ENCODE measurements around the gene KNTC1.
"Not testable (repeated sequence)": the region's sequence is repeated elsewhere in the genome, so short reads cannot be mapped to it uniquely, and the experiment has no call there.

KNTC1 gene

GRCh38 chr12:122643207-122643805 is 116.3 kb downstream of the KNTC1 start:
- Histone ChIP-seq H3K36me3 (ENCODE audit: control insufficient read depth in 2 of 2, insufficient read depth in 2 of 2, low read length in 2 of 2) (no peaks in the 10 kb centered on the region), H3K4me1 (ENCODE audit: control insufficient read depth, insufficient read depth, low read length) (no peaks in the 10 kb centered on the region), H3K27me3 (ENCODE audit: control insufficient read depth in 1 of 2, insufficient read depth in 2 of 2, low read length in 2 of 2) (no peaks in the 10 kb centered on the region), H3K4me3 (ENCODE audit: low read length in 2 of 2) (no peak overlapping the region), H3K9ac (ENCODE audit: low read length in 2 of 2) (no peak overlapping the region), H3K9me3 (ENCODE audit: control insufficient read depth in 2 of 2, low read length in 2 of 2) (no peaks in the 10 kb centered on the region), H3K27ac (ENCODE audit: low read length) (no peak overlapping the region)

DNA sequence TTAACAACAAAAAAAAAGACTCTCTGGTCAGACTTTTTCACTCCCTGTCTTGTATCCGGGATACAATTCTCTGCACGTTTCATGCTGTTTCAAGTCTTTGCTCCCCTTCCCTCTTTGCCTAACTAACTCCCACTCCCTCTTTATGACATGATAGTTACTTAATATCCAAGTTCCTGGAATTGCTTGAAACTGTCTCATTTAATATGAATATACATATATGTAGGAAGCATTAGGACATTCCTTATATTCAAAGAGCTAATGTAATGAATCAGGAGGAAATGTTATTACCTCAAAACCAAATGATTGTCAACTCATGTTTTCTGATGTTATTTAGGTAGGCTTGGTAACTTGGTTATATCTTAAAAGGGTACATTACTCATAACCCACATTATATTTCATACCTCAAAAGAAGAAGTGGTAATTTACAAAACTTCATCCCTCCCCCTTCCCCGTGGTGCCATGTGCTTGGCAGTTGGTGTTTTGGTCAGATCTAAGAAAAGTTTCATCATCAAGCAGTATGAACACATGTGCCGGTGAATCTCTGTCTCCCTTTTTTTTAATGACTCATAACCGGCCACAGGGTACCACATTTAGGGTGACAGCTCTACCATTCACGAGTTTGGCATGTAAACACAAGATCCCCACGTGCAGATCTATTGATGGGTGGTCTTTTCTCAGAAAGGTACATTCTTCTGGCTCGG is 119.6 kb downstream of the KNTC1 start:
- Histone ChIP-seq H3K9me3 (ENCODE audit: control insufficient read depth in 2 of 2, low read length in 2 of 2) (no peaks in the 10 kb centered on the region), H3K9ac (ENCODE audit: low read length in 2 of 2) (no peak overlapping the region), H3K27me3 (ENCODE audit: control insufficient read depth in 1 of 2, insufficient read depth in 2 of 2, low read length in 2 of 2) (no peaks in the 10 kb centered on the region), H3K4me1 (ENCODE audit: control insufficient read depth, insufficient read depth, low read length) (no peaks in the 10 kb centered on the region), H3K27ac (ENCODE audit: low read length) (no peak overlapping the region), H3K36me3 (ENCODE audit: control insufficient read depth in 2 of 2, insufficient read depth in 2 of 2, low read length in 2 of 2) (no peaks in the 10 kb centered on the region), H3K4me3 (ENCODE audit: low read length in 2 of 2) (no peak overlapping the region)

GRCh38 chr12:122651520-122652224 is 124.6 kb downstream of the KNTC1 start:
- no peak overlapping the region for H3K9ac ChIP-seq (ENCODE audit: low read length in 2 of 2)
- no peaks in the 10 kb centered on the region for H3K27me3 ChIP-seq (ENCODE audit: control insufficient read depth in 1 of 2, insufficient read depth in 2 of 2, low read length in 2 of 2)
- H3K9me3 ChIP-seq (ENCODE audit: control insufficient read depth in 2 of 2, low read length in 2 of 2) = no peaks in the 10 kb centered on the region
- H3K4me1 ChIP-seq (ENCODE audit: control insufficient read depth, insufficient read depth, low read length) = no peaks in the 10 kb centered on the region
- H3K36me3 ChIP-seq (ENCODE audit: control insufficient read depth in 2 of 2, insufficient read depth in 2 of 2, low read length in 2 of 2) = no peaks in the 10 kb centered on the region
- H3K4me3 ChIP-seq (ENCODE audit: low read length in 2 of 2) = no peak overlapping the region
- H3K27ac ChIP-seq (ENCODE audit: low read length) = no peak overlapping the region

DNA sequence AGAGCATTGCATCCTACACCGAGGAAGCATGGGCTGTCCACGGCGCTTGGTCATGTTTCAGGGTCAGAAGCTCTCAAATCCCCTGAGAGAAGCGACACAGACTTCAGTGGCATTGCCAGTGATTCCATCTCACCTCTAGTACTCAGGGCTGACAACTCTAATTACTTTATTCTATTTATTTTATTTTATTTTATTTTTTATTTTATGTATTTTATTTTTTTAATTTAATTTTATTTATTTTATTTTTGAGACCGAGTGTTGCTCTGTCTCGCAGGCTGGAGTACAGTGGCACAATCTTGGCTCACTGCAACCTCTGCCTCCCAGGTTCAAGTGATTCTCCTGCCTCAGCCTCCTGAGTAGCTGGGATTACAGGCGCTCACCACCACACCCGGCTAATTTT is 126.2 kb downstream of the KNTC1 start:
- H3K9me3 ChIP-seq (ENCODE audit: control insufficient read depth in 2 of 2, low read length in 2 of 2); H3K27me3 ChIP-seq (ENCODE audit: control insufficient read depth in 1 of 2, insufficient read depth in 2 of 2, low read length in 2 of 2); H3K9ac ChIP-seq (ENCODE audit: low read length in 2 of 2); H3K4me3 ChIP-seq (ENCODE audit: low read length in 2 of 2); H3K27ac ChIP-seq (ENCODE audit: low read length); H3K36me3 ChIP-seq (ENCODE audit: control insufficient read depth in 2 of 2, insufficient read depth in 2 of 2, low read length in 2 of 2); H3K4me1 ChIP-seq (ENCODE audit: control insufficient read depth, insufficient read depth, low read length): not testable (repeated sequence)

GRCh38 chr12:122656298-122656697 is 129.2 kb downstream of the KNTC1 start:
- no peaks in the 10 kb centered on the region for H3K36me3 ChIP-seq (ENCODE audit: control insufficient read depth in 2 of 2, insufficient read depth in 2 of 2, low read length in 2 of 2)
- H3K4me3 ChIP-seq (ENCODE audit: low read length in 2 of 2) = no peak overlapping the region
- H3K27me3 ChIP-seq (ENCODE audit: control insufficient read depth in 1 of 2, insufficient read depth in 2 of 2, low read length in 2 of 2) = no peaks in the 10 kb centered on the region
- no peak overlapping the region for H3K9ac ChIP-seq (ENCODE audit: low read length in 2 of 2)
- no peaks in the 10 kb centered on the region for H3K9me3 ChIP-seq (ENCODE audit: control insufficient read depth in 2 of 2, low read length in 2 of 2)
- H3K27ac ChIP-seq (ENCODE audit: low read length) = no peak overlapping the region
- H3K4me1 ChIP-seq (ENCODE audit: control insufficient read depth, insufficient read depth, low read length) = no peaks in the 10 kb centered on the region

GRCh38 chr12:122659579-122659978 is 132.5 kb downstream of the KNTC1 start:
- Histone ChIP-seq H3K27me3 (ENCODE audit: control insufficient read depth in 1 of 2, insufficient read depth in 2 of 2, low read length in 2 of 2) (no peaks in the 10 kb centered on the region), H3K9ac (ENCODE audit: low read length in 2 of 2) (no peak overlapping the region), H3K4me1 (ENCODE audit: control insufficient read depth, insufficient read depth, low read length) (no peaks in the 10 kb centered on the region), H3K4me3 (ENCODE audit: low read length in 2 of 2) (no peak overlapping the region), H3K27ac (ENCODE audit: low read length) (no peak overlapping the region), H3K36me3 (ENCODE audit: control insufficient read depth in 2 of 2, insufficient read depth in 2 of 2, low read length in 2 of 2) (no peaks in the 10 kb centered on the region), H3K9me3 (ENCODE audit: control insufficient read depth in 2 of 2, low read length in 2 of 2) (no peaks in the 10 kb centered on the region)

GRCh38 chr12:122661246-122661645 is 134.2 kb downstream of the KNTC1 start:
- H3K9me3 ChIP-seq (ENCODE audit: control insufficient read depth in 2 of 2, low read length in 2 of 2) = no peaks in the 10 kb centered on the region
- no peaks in the 10 kb centered on the region for H3K4me1 ChIP-seq (ENCODE audit: control insufficient read depth, insufficient read depth, low read length)
- no peaks in the 10 kb centered on the region for H3K36me3 ChIP-seq (ENCODE audit: control insufficient read depth in 2 of 2, insufficient read depth in 2 of 2, low read length in 2 of 2)
- H3K9ac ChIP-seq (ENCODE audit: low read length in 2 of 2) = no peak overlapping the region
- H3K27ac ChIP-seq (ENCODE audit: low read length) = no peak overlapping the region
- no peak overlapping the region for H3K4me3 ChIP-seq (ENCODE audit: low read length in 2 of 2)
- no peaks in the 10 kb centered on the region for H3K27me3 ChIP-seq (ENCODE audit: control insufficient read depth in 1 of 2, insufficient read depth in 2 of 2, low read length in 2 of 2)

DNA sequence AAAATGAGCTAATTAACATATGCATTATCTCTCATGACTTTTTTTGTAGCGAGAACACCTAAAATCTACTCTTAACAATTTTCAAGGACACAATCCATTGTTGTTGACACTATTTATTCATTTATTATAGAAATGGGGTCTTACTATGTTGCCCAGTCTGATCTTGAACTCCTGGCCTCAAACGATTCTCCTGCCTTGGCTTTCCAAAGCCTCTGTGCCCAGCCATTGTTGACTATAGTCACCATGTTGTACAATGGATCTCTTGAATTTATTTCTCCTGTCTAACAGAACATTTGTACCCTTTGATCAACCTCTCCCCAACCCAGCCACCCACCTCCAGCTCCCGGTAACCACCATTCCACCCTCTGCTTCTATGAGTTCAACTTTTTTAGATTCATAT is 134.9 kb downstream of the KNTC1 start:
- H3K4me1 ChIP-seq (ENCODE audit: control insufficient read depth, insufficient read depth, low read length) = no peaks in the 10 kb centered on the region
- no peaks in the 10 kb centered on the region for H3K36me3 ChIP-seq (ENCODE audit: control insufficient read depth in 2 of 2, insufficient read depth in 2 of 2, low read length in 2 of 2)
- no peak overlapping the region for H3K4me3 ChIP-seq (ENCODE audit: low read length in 2 of 2)
- H3K27ac ChIP-seq (ENCODE audit: low read length) = no peak overlapping the region
- no peak overlapping the region for H3K9ac ChIP-seq (ENCODE audit: low read length in 2 of 2)
- no peaks in the 10 kb centered on the region for H3K9me3 ChIP-seq (ENCODE audit: control insufficient read depth in 2 of 2, low read length in 2 of 2)
- H3K27me3 ChIP-seq (ENCODE audit: control insufficient read depth in 1 of 2, insufficient read depth in 2 of 2, low read length in 2 of 2) = no peaks in the 10 kb centered on the region

- no peaks in the 10 kb centered on the region for H3K9me3 ChIP-seq (ENCODE audit: control insufficient read depth in 2 of 2, low read length in 2 of 2)
- H3K27me3 ChIP-seq (ENCODE audit: control insufficient read depth in 1 of 2, insufficient read depth in 2 of 2, low read length in 2 of 2) = no peaks in the 10 kb centered on the region
- H3K9ac ChIP-seq (ENCODE audit: low read length in 2 of 2) = no peak overlapping the region
- H3K36me3 ChIP-seq (ENCODE audit: control insufficient read depth in 2 of 2, insufficient read depth in 2 of 2, low read length in 2 of 2) = no peaks in the 10 kb centered on the region
- H3K4me1 ChIP-seq (ENCODE audit: control insufficient read depth, insufficient read depth, low read length) = no peaks in the 10 kb centered on the region
- H3K4me3 ChIP-seq (ENCODE audit: low read length in 2 of 2) = no peak overlapping the region
- no peak overlapping the region for H3K27ac ChIP-seq (ENCODE audit: low read length)
Measured at GRCh38 chr12:122665349-122665748, 138.3 kb downstream of the KNTC1 start.

DNA sequence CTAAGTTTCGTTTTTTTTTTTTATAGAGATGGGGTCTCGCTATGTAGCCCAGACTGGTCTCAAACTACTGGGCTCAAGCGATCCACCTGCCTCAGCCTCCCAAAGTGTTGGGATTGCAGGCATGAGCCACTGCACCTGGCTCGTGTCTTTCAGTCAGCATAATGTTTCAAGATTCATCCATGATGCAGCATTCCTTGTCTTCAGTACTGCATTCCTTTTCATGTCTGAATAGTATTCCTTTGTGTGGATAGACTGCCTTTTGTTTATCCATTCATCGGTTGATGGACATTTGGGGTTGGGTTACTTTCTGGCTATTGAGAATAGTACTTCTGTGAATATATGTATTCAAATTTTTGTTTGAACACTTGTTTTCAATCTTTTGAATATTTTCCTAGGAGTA is 138.7 kb downstream of the KNTC1 start:
- Histone ChIP-seq H3K9me3 (ENCODE audit: control insufficient read depth in 2 of 2, low read length in 2 of 2) (no peaks in the 10 kb centered on the region), H3K27me3 (ENCODE audit: control insufficient read depth in 1 of 2, insufficient read depth in 2 of 2, low read length in 2 of 2) (no peaks in the 10 kb centered on the region), H3K36me3 (ENCODE audit: control insufficient read depth in 2 of 2, insufficient read depth in 2 of 2, low read length in 2 of 2) (no peaks in the 10 kb centered on the region), H3K9ac (ENCODE audit: low read length in 2 of 2) (no peak overlapping the region), H3K4me3 (ENCODE audit: low read length in 2 of 2) (no peak overlapping the region), H3K27ac (ENCODE audit: low read length) (no peak overlapping the region), H3K4me1 (ENCODE audit: control insufficient read depth, insufficient read depth, low read length) (no peaks in the 10 kb centered on the region)

GRCh38 chr12:122668268-122668667 is 141.2 kb downstream of the KNTC1 start:
- Histone ChIP-seq H3K9ac (ENCODE audit: low read length in 2 of 2) (no peak overlapping the region), H3K4me3 (ENCODE audit: low read length in 2 of 2) (no peak overlapping the region), H3K36me3 (ENCODE audit: control insufficient read depth in 2 of 2, insufficient read depth in 2 of 2, low read length in 2 of 2) (no peaks in the 10 kb centered on the region), H3K27me3 (ENCODE audit: control insufficient read depth in 1 of 2, insufficient read depth in 2 of 2, low read length in 2 of 2) (peaks cover 0 to 2% of the 10 kb centered on the region in 2 donors), H3K4me1 (ENCODE audit: control insufficient read depth, insufficient read depth, low read length) (no peaks in the 10 kb centered on the region), H3K9me3 (ENCODE audit: control insufficient read depth in 2 of 2, low read length in 2 of 2) (no peaks in the 10 kb centered on the region), H3K27ac (ENCODE audit: low read length) (no peak overlapping the region)
